ENCODE results near the gene FAXDC2.

DNA sequence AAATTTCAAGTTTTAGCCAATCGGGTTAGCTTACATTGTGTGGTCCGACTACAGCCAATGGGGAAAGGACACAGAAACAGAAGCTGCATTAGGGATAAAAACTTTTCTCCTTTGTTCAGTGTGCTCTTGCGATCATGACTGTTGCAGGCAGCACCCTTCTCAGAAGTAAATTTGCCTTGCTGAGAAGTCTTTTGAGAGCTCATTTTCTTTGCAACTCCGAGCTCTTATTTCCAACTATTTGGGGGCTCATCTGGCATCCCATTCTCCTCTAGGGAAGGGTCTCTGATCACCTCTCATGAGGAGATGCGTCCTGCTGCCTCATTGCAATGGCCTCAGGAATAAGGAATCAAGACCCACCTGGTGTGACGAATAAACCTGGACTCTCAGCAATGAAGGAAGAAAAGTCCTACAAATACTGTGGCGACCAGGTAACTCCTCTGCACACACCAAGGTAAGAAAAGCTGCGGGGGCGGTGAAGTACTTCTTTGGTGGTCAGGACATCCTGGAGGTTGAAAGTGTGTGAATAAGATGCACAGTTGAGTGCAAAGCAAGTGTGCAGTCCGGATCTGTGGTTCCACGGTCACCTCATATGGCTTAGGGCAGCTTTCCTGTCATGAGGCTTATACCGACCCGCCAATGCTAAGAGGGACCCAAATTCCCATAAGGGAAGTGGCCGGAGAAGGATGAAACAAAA, 28.4 kb upstream of the FAXDC2 start:
- TF ChIP-seq POLR2AphosphoS5 (IDR thresholded peaks at IDR 0.05; ENCODE audit: low read depth, low read length) (no peak), POLR2A (IDR thresholded peaks at IDR 0.05; ENCODE audit: low read depth, low read length) (no peak)

Measured in GM12892 (cell line).